A549 (cell line): Measurements from ENCODE around the gene MRPL44. TPM values are rescaled to one million over a fixed set of nuclear protein-coding genes. Genes with fewer than 3 reads are reported as not detected.

ENCODE experiments used
- ATAC-seq, 2 experiments: fragments of 200-7000 bp in 1 of 2; fragments of >200 bp in 1 of 2; cut with Nextera tagmentation in 1 of 2; cut with Tn5 transposase in 1 of 2; 3 replicates each; pipeline versions ENCODE4 v1.8.0 to v1.9.1; 2018 to 2020; ENCODE audit warnings: mild to moderate bottlenecking in 1 of 2, moderate library complexity in 1 of 2
- CTCF ChIA-PET: fragments of 300-600 bp; sonication (Branson Sonifier 250); formaldehyde crosslinking; extraction: SDS; loops from one replicate; lab custom pipeline; 2021; ENCODE audit warnings: antibody characterized with exemption, inconsistent platforms; lab: Yijun Ruan, JAX
- POLR2A ChIA-PET: fragments of 350-600 bp; formaldehyde crosslinking; extraction: SDS; loops from one replicate; lab custom pipeline; 2021; ENCODE audit warnings: antibody characterized with exemption, inconsistent platforms; lab: Yijun Ruan, JAX
- DNase-seq, 2 experiments: peaks; one replicate each; pipeline versions ENCODE4 v3.0.0 to v3.0.0-alpha.2; 2011 to 2016; ENCODE audit warnings: low read depth in 1 of 2, low spot score in 1 of 2
- FAIRE-seq: peaks from 2 replicates; lab custom pipeline; 2011; peaks lifted over from hg19 to GRCh38; lab: Jason Lieb, UNC
- H3K27ac ChIP-seq, 2 experiments: fragments of >200 bp; sonication (Bioruptor Twin); formaldehyde crosslinking; 3 replicates each; pipeline ENCODE4 v1.5.1; 2016 to 2017
- H3K4me1 ChIP-seq: fragments of >200 bp; sonication (Bioruptor Twin); formaldehyde crosslinking; 3 replicates; pipeline ENCODE4 v1.6.1; 2016
- H3K4me2 ChIP-seq: fragments of >200 bp; sonication (Bioruptor Twin); formaldehyde crosslinking; 3 replicates; pipeline ENCODE4 v1.6.1; 2016
- H3K4me3 ChIP-seq: fragments of >200 bp; sonication (Bioruptor Twin); formaldehyde crosslinking; 3 replicates; pipeline ENCODE4 v1.5.1; 2016
- H3K9me3 ChIP-seq: fragments of >200 bp; sonication (Bioruptor Twin); formaldehyde crosslinking; 3 replicates; pipeline ENCODE4 v1.6.1; 2016
- BHLHE40 ChIP-seq: IDR thresholded peaks from 2 replicates; pipeline ENCODE4 v1.6.1; 2012; ENCODE audit warnings: low read depth, low read length, inconsistent platforms
- CBX2 ChIP-seq: fragments of 200-600 bp; sonication (generic); IDR thresholded peaks from 2 replicates; pipeline ENCODE4 v1.6.1; 2016; ENCODE audit warnings: low read depth, mild to moderate bottlenecking, borderline replicate concordance
- CBX8 ChIP-seq: fragments of 200-600 bp; sonication (generic); IDR thresholded peaks from 2 replicates; pipeline ENCODE4 v1.6.1; 2016
- CTCF ChIP-seq: fragments of >200 bp; sonication (Bioruptor Twin); formaldehyde crosslinking; IDR thresholded peaks from 3 replicates; pipeline ENCODE4 v1.5.1; 2016
- EHMT2 ChIP-seq: fragments of 200-600 bp; sonication (generic); IDR thresholded peaks from 2 replicates; pipeline ENCODE4 v1.6.1; 2016; ENCODE audit warnings: antibody characterized with exemption, low read depth, mild to moderate bottlenecking, moderate library complexity
- EP300 ChIP-seq, 2 experiments: fragments of >200 bp; sonication (Bioruptor Twin); formaldehyde crosslinking; IDR thresholded peaks; 2 replicates in 1 of 2; 3 replicates in 1 of 2; pipeline ENCODE4 v1.6.1; 2016 to 2017
- GATA3 ChIP-seq: IDR thresholded peaks from 2 replicates; pipeline ENCODE4 v1.6.1; 2012; ENCODE audit warnings: borderline replicate concordance
- HES2 ChIP-seq: fragments of >200 bp; sonication (Bioruptor Twin); formaldehyde crosslinking; IDR thresholded peaks from 2 replicates; pipeline ENCODE4 v1.6.1; 2016
- HEYL ChIP-seq: fragments of 250-450 bp; sonication (Bioruptor Pico); IDR thresholded peaks from 2 replicates; pipeline ENCODE4 v1.8.0; 2021; ENCODE audit warnings: mild to moderate bottlenecking, moderate library complexity
- HOXB5 ChIP-seq: fragments of 250-450 bp; sonication (Bioruptor Pico); IDR thresholded peaks from 2 replicates; pipeline ENCODE4 v1.5.0; 2020; ENCODE audit warnings: mild to moderate bottlenecking, moderate library complexity
- JUNB ChIP-seq: fragments of >200 bp; sonication (Bioruptor Twin); formaldehyde crosslinking; IDR thresholded peaks from 2 replicates; pipeline ENCODE4 v1.6.1; 2016
- KDM1A ChIP-seq: fragments of 200-600 bp; sonication (generic); IDR thresholded peaks from 2 replicates; pipeline ENCODE4 v1.6.1; 2016; ENCODE audit warnings: low read depth, mild to moderate bottlenecking
- KDM5A ChIP-seq: fragments of 200-600 bp; sonication (generic); IDR thresholded peaks from 2 replicates; pipeline ENCODE4 v1.6.1; 2016; ENCODE audit warnings: antibody characterized with exemption, mild to moderate bottlenecking
- MAFK ChIP-seq: fragments of 450-650 bp; IDR thresholded peaks from 2 replicates; pipeline ENCODE4 v1.6.1; 2014; ENCODE audit not compliant: partially characterized antibody
- MYC ChIP-seq: IDR thresholded peaks from 2 replicates; pipeline ENCODE4 v1.6.1; 2012; ENCODE audit warnings: mild to moderate bottlenecking, inconsistent platforms, low read length, improper control_type of control experiment, borderline replicate concordance
- NFE2L2 ChIP-seq: fragments of 150-350 bp; conservative IDR thresholded peaks from 2 replicates; pipeline ENCODE4 v1.6.1; 2014; ENCODE audit warnings: low read length
- NPAS2 ChIP-seq: fragments of 250-450 bp; sonication (Bioruptor Pico); IDR thresholded peaks from 2 replicates; pipeline ENCODE4 v1.8.0; 2022; ENCODE audit warnings: mild to moderate bottlenecking, moderate library complexity, borderline replicate concordance
- PBX3 ChIP-seq: IDR thresholded peaks from 2 replicates; pipeline ENCODE4 v1.6.1; 2012
- RAD21 ChIP-seq, 2 experiments: fragments of >200 bp in 1 of 2; sonication (Bioruptor Twin) in 1 of 2; formaldehyde crosslinking in 1 of 2; IDR thresholded peaks in 1 of 2; conservative IDR thresholded peaks in 1 of 2; 2 replicates in 1 of 2; 3 replicates in 1 of 2; pipeline ENCODE4 v1.6.1; 2012 to 2018; ENCODE audit warnings: inconsistent platforms in 1 of 2
- RARB ChIP-seq: fragments of 250-450 bp; sonication (Bioruptor Pico); IDR thresholded peaks from 2 replicates; pipeline ENCODE4 v1.8.0; 2021; ENCODE audit warnings: mild to moderate bottlenecking, moderate library complexity
- RFX5 ChIP-seq: fragments of 450-650 bp; IDR thresholded peaks from 2 replicates; pipeline ENCODE4 v1.7.1; 2014; ENCODE audit warnings: antibody characterized with exemption, mild to moderate bottlenecking, moderate library complexity
- SMC3 ChIP-seq: fragments of >200 bp; sonication (Bioruptor Twin); formaldehyde crosslinking; IDR thresholded peaks from 3 replicates; pipeline ENCODE4 v1.6.1; 2018; ENCODE audit warnings: inconsistent platforms
- SREBF2 ChIP-seq: fragments of 450-650 bp; IDR thresholded peaks from 2 replicates; pipeline ENCODE4 v1.6.1; 2014; ENCODE audit warnings: mild to moderate bottlenecking, moderate library complexity
- ZSCAN20 ChIP-seq: fragments of 250-450 bp; sonication (Bioruptor Pico); IDR thresholded peaks from 2 replicates; pipeline ENCODE4 v1.8.0; 2022; ENCODE audit warnings: mild to moderate bottlenecking, moderate library complexity
- WGBS: methylation state at CpG from one replicate; pipeline ENCODE4 v1.1.6; 2017; ENCODE audit errors: missing lambda C conversion rate; 5-methylcytosine and 5-hydroxymethylcytosine counted together
- polyA plus RNA-seq, 4 experiments: library from polyadenylated mRNA; depleted of rRNA in 3 of 4; stranded (reverse); fragments of >200 nt; fragmentation: RNase III in 1 of 4; extraction: RNeasy Plus Mini Kit Qiagen cat#74134 plus additional on column Dnase treatment in 1 of 4; gene quantifications; 2 replicates in 3 of 4; 3 replicates in 1 of 4; pipeline ENCODE4 v1.2.3, GENCODE V29; 2011 to 2017

Gene MRPL44
- polyA plus RNA-seq, 2 of the 4 experiments (the other 2 are of a cell fraction) = 39.0 to 39.2 TPM

GRCh38 chr2:223973606-223974005 is 16.3 kb downstream of the MRPL44 start:
- Histone ChIP-seq H3K4me1 (no peaks in the 10 kb centered on the region; the same call in 2 of the 3 replicates), H3K27ac (no peak overlapping the region), H3K4me2 (no peak overlapping the region), H3K4me3 (no peak overlapping the region), H3K9me3 (no peaks in the 10 kb centered on the region)
- ChIA-PET CTCF (interaction anchor here (4.2 to 8.6 kb wide), 2 partner anchors 20 to 310 kb away, joined by 22 to 148 read pairs; no protein-coding TSS in a partner anchor), POLR2A (no interaction called here)
- DNase-seq (no peak), ATAC-seq (no peak), FAIRE-seq (no peak)
- TF ChIP-seq KDM1A (no peak), RARB (CRISPR knock-in tag) (no peak), MAFK (peak; percentile 54), EP300 (IDR thresholded peaks at IDR 0.05) (no peak)
- 97% methylated on average over 3 of the region's 3 CpGs for WGBS

- no peak overlapping the region for H3K27ac ChIP-seq
- no peak for FAIRE-seq
These were observed 19.5 kb downstream of the MRPL44 start for GRCh38 chr2:223976635-223977226.

GRCh38 chr2:223978451-223978850 is 21.2 kb downstream of the MRPL44 start:
- no peak for FAIRE-seq
- no peak for DNase-seq
- WGBS = 78% methylated on average over 4 of the region's 4 CpGs
- POLR2A ChIA-PET = no interaction called here
- CTCF ChIA-PET = interaction anchor here (1.2 to 4.4 kb wide), 5 partner anchors 8 to 391 kb away, joined by 4 to 20 read pairs (median 9); no protein-coding TSS in a partner anchor
- Histone ChIP-seq H3K9me3 (no peaks in the 10 kb centered on the region), H3K4me1 (no peaks in the 10 kb centered on the region; the same call in 2 of the 3 replicates), H3K4me2 (no peak overlapping the region), H3K4me3 (no peak overlapping the region), H3K27ac (no peak overlapping the region)
- TF ChIP-seq CBX2 (no peak), NFE2L2 (no peak), SMC3 (no peak), ZSCAN20 (CRISPR knock-in tag) (no peak), SREBF2 (no peak), GATA3 (no peak), RAD21 (conservative IDR thresholded peaks at IDR 0.05 in 1 of 2, IDR thresholded peaks at IDR 0.05 in 1 of 2) (no peak), KDM5A (no peak), RFX5 (no peak), MYC (no peak)
- ATAC-seq = no peak

More at GRCh38 chr2:223976635-223977226, 19.5 kb downstream of the MRPL44 start:
- Histone ChIP-seq H3K4me2 (no peak overlapping the region), H3K4me1 (no peaks in the 10 kb centered on the region; the same call in 2 of the 3 replicates), H3K9me3 (no peaks in the 10 kb centered on the region), H3K4me3 (no peak overlapping the region)
- 52% methylated on average over 3 of the region's 3 CpGs for WGBS
- TF ChIP-seq HOXB5 (CRISPR knock-in tag) = no peak
- TF ChIP-seq EHMT2 = no peak
- no peak for TF ChIP-seq HES2
- no peak for TF ChIP-seq NFE2L2
- no peak for TF ChIP-seq CTCF
- no peak for TF ChIP-seq BHLHE40
- TF ChIP-seq HEYL (CRISPR knock-in tag) = no peak
- no peak for TF ChIP-seq NPAS2 (CRISPR knock-in tag)
- no peak for TF ChIP-seq JUNB
- TF ChIP-seq CBX8 = no peak
- TF ChIP-seq KDM5A = no peak
- no peak for TF ChIP-seq PBX3
- no peak for TF ChIP-seq CBX2
- ATAC-seq (no peak; a peak in 1 of 6 replicates), DNase-seq (no peak)
- CTCF ChIA-PET = interaction anchor here (0.5 to 4.2 kb wide), 8 partner anchors 8 to 392 kb away, joined by 3 to 22 read pairs (median 4); no protein-coding TSS in a partner anchor
- POLR2A ChIA-PET = no interaction called here
